Middle frontal gyrus (tissue), 1 donor: ENCODE measurements around the gene TTC12.
A peak's percentile ranks its signal among the peaks of the same experiment; 100 is the strongest.

Experiments used
- DNase-seq: peaks from one replicate; pipeline ENCODE4 v3.0.0-alpha.2; 2015; ENCODE audit warnings: low spot score; ENCODE audit errors: extremely low spot score

Gene TTC12

DNA sequence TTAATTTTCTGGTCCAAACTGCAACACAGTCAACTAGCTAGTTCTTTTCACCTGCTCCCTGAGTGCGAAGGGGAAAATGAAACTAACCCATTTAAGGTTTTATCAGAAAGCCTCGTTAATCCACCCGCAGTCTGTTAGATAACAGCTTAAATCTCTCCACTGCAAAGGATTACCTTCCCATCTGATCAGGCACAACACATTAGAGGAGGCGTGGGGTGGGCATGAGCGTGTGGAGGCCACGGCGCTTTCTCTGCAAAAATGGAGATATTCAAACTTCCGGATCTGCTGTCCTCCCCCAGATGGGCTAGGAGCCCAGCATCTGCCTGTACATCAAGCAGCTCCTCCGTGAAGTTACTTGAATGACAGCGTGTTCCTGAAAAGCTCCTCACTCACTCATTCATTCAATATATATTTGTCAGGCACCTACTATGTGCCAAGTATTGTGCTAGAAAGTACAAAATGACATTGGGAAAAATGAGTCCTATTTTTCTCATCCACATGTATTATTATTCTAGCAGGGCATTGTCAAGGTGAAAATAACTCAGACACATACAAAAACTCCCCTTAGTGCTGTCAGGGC lies 59.7 kb downstream of the TTC12 start:
- DNase-seq: no peak

GRCh38 chr11:113375402-113375801 lies 61.0 kb downstream of the TTC12 start:
- no peak for DNase-seq

DNA sequence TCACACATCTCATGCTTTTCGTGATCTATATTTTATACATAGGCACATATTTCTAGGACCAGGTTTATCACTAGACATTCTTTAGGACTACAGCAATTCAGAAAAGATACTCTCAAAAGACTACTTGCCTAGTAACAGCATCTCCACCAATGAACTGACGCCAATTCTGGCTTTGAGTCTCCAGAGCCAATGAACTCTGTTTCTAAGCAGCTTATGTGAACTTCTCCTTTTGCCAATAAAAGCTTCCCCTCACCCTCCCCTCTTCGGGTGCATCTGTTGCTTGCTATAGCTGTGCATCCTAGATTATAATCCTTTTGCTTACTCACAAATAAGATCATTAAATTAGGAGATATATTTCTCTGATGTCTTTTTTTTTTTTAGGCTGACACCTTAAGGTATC lies 61.8 kb downstream of the TTC12 start:
- peak; percentile 28 for DNase-seq

- DNase-seq: peak; percentile 27
Observed at GRCh38 chr11:113377681-113378412, 63.5 kb downstream of the TTC12 start.

- no peak for DNase-seq
Observed at GRCh38 chr11:113378692-113379091, 64.3 kb downstream of the TTC12 start.

DNA sequence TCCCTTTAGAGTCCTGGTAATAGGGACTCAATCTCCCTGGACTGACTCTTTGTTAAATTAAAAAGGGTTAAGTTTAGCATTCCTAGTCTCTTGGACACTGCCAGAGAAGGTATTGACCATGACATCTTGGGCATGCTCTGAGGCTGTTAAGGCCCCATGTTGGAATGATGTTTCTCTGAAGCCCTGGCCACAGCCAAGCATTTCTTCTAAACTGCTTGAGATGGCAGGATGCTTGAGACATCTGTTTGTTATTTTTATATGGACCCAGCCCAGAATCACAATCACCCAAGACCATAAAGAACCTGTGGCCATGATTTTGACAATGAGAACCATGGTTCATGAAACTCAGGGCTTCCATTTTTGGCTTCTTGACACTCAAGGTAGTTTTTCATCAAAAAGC lies 67.7 kb downstream of the TTC12 start:
- DNase-seq: no peak

- no peak for DNase-seq
Observed at GRCh38 chr11:113384551-113384950, 70.2 kb downstream of the TTC12 start.

- no peak for DNase-seq
Observed at GRCh38 chr11:113385749-113386148, 71.4 kb downstream of the TTC12 start.

DNA sequence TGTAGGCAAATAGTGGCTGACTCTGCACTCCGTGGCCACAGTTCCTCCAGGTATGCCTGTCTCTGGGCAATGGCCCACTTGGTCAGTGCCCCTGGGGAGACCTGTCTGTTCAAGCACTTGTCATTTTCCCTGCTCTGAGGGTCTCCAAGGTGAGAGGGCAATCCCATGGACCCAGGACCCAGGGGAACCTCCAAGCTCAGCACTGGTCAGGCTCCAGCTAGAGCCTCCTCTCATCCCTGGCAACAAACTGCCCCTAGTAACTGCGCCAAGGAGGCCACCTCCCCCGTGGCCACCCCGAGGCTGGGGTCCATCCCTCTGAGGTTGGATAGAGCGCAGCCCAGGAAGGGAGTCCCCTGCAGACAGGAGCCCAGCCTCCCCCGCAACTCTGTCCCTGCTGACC lies 72.5 kb downstream of the TTC12 start:
- DNase-seq: no peak

GRCh38 chr11:113387605-113388211 lies 73.3 kb downstream of the TTC12 start, which contains the start of gene ANKK1:
ANKK1 (plus strand) TSS chr11:113387779; CDS start chr11:113387885, 106 bp downstream.
- no peak for DNase-seq

DNA sequence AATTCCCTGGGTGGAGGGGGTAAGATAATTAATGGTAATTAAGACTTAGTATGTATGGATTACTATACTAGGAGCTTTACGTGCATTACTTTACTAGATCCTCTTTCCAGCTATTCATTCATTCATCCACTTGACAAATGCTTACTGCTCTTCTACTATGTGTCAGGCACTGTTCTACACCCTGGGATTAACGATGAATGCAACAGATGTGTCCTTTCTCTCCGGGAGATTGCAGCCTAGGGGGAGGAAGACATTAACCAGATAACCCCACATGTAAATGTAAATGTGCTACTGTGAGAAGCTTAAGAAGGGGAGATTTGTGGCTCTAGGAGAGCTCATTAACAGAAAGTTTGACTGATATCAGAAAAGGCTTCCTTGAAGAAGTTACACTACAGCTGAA lies 74.9 kb downstream of the TTC12 start:
- no peak for DNase-seq

DNA sequence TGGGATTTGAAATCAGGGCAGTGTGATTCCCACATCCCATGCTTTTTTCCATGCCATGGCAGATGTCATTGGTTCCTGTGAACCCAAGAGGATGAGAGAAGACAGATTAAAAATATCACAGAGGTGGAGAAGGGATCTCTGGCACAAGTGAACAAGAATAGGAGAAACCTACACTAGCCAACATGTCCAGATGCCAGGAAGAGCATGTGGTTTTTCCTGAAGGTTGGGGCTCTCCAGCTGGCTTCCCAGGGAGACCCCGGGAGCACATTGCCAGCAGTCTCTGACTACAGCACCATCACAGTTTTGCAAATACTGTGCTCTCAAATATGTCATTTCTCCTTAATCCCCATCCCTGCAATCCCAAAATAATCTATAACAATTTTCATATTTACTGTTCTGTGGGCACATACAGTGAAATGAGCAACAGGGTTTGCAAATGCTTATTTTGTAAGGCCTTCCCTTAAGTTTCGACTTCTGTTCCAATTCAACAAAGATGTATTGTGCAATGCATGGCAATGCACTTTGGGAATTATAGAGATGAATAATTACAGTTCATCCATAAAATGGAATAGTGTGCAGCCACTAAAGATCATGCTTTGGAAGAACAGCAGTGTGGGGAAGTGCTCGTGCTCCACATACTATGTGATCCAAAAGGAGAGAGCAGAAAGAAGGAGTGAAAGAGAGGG lies 78.0 kb downstream of the TTC12 start:
- no peak for DNase-seq

DNA sequence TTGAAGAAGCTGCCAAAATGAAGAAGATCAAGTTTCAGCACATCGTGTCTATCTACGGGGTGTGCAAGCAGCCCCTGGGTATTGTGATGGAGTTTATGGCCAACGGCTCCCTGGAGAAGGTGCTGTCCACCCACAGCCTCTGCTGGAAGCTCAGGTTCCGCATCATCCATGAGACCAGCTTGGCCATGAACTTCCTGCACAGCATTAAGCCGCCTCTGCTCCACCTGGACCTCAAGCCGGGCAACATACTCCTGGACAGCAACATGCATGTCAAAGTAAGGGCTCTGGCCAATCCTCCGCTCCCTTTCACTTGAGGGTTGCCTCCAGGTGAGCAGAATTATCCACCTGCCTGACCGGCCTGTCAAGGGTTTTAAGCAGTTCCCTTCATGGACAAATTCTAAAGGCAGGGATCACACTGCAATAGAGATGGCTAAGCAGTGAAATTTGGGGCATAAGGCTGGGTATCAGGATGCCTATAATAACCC lies 79.2 kb downstream of the TTC12 start:
- no peak for DNase-seq

DNA sequence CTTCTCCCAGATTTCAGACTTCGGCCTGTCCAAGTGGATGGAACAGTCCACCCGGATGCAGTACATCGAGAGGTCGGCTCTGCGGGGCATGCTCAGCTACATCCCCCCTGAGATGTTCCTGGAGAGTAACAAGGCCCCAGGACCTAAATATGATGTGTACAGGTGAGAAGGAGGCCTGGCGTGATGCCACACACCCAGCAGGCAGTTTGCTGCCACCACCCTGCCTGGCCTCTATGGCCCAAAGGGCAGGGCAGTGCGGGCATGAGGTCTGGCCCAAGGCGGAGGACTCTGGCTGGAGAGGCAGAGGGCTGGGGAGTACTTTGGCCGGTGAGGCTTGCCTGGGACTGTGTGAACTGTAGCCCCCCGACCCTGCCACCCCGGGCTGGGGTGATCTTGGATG lies 80.5 kb downstream of the TTC12 start:
- DNase-seq: no peak

GRCh38 chr11:113395782-113396336 lies 81.5 kb downstream of the TTC12 start:
- no peak for DNase-seq

GRCh38 chr11:113396690-113397089 lies 82.3 kb downstream of the TTC12 start:
- no peak for DNase-seq

- DNase-seq: no peak
Observed at GRCh38 chr11:113397212-113397611, 82.8 kb downstream of the TTC12 start.

GRCh38 chr11:113397821-113398220 lies 83.4 kb downstream of the TTC12 start:
- no peak for DNase-seq

DNA sequence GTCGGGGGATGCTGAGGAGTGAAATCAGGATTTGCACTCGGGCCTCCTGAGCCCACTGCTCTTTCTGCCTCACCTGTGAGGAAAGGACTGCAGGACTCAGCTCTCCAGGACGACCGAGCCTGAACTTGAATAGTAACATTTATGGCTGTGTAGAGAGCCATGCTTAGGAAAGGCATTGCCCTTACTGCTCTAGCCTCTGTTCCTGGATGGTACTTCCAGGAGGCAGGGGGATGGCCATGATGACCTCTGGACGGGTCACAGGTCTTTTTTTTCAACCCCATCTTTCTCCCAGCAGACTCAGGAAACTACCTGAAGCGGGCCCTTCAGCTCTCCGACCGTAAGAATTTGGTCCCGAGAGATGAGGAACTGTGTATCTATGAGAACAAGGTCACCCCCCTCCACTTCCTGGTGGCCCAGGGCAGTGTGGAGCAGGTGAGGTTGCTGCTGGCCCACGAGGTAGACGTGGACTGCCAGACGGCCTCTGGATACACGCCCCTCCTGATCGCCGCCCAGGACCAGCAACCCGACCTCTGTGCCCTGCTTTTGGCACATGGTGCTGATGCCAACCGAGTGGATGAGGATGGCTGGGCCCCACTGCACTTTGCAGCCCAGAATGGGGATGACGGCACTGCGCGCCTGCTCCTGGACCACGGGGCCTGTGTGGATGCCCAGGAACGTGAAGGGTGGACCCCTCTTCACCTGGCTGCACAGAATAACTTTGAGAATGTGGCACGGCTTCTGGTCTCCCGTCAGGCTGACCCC lies 84.5 kb downstream of the TTC12 start:
- no peak for DNase-seq

- no peak for DNase-seq
Observed at GRCh38 chr11:113400631-113401230, 86.3 kb downstream of the TTC12 start.

DNA sequence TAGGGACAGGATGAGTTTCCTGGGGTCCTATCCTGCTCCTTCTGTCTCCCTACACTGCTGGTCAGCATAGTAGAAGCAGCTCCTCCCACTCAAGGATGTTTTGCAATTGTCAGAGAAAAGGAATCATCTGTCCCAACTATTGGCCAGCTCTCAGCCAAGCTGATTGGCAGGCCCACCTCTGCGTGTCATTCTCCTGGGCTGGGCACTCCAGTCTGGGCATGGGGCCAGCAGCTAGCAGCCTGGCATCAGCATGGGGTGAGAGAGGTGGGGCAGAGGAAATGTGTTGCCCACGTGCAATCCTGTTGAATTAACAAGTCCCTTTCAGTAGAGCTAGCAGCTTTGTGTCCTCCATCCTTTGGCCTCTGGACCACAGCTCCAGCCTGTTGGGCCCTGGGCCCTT lies 87.3 kb downstream of the TTC12 start:
- no peak for DNase-seq
